Motor neuron (in vitro differentiated cells): Measurements from ENCODE around the gene LGR4. TPM values are rescaled to one million over a fixed set of nuclear protein-coding genes. Genes with fewer than 3 reads are reported as not detected.

Experiments used
- ATAC-seq, 8 experiments: fragments of 200-7000 bp; cut with Tn5 transposase; replicated peaks in 6 of 8; 2 replicates each; pipeline ENCODE4 v1.8.0; 2021; ENCODE audit warnings: mild to moderate bottlenecking in 8 of 8, moderate library complexity in 8 of 8
- H3K27ac ChIP-seq, 2 donors: fragments of 250-450 bp; sonication (Bioruptor Pico); 2 replicates each; pipeline ENCODE4 v1.9.0; 2021; ENCODE audit warnings: antibody characterized with exemption in 2 of 2, mild to moderate bottlenecking in 2 of 2, moderate library complexity in 1 of 2
- H3K4me1 ChIP-seq, 2 donors: fragments of 250-450 bp; sonication (Bioruptor Pico); replicated peaks in 1 of 2; 2 replicates each; pipeline ENCODE4 v1.6.1; 2021; ENCODE audit warnings: antibody characterized with exemption in 2 of 2, mild to moderate bottlenecking in 2 of 2, moderate library complexity in 1 of 2
- H3K4me3 ChIP-seq, 5 donors: fragments of 250-450 bp; sonication (Bioruptor Pico); 2 replicates each; pipeline ENCODE4 v1.9.0; 2021; ENCODE audit warnings: antibody characterized with exemption in 5 of 5, mild to moderate bottlenecking in 5 of 5, moderate library complexity in 4 of 5
- WGBS, 10 experiments: fragments of 450-650 bp; shearing (Covaris generic); methylation state at CpG; one replicate each; pipeline ENCODE4 v1.0.0; 2022; 5-methylcytosine and 5-hydroxymethylcytosine counted together
- in situ Hi-C, 9 experiments: fragments of 400-800 bp; cut with MboI; loops; one replicate each; pipeline ENCODE4 v1.15.0; 2021; ENCODE audit warnings: low sequenced_read_pairs in 9 of 9, low pct_unique_long_range_greater_than_20kb in 2 of 9; ENCODE audit not compliant: unreplicated experiment in 9 of 9
- total RNA-seq, 8 experiments: library from RNA; unstranded; fragments of 300-600 nt; gene quantifications; 2 replicates each; pipeline versions ENCODE4 v1.2.3 to v1.2.4, GENCODE V29; 2022

LGR4 gene
- total RNA-seq, 8 experiments from 2014 or later: 22.3 to 79.2 (median 36.7) TPM

- in situ Hi-C loops: loop anchor here in 2 of 9 experiments (10.0 to 25.0 kb wide), 2 partner anchors 103 to 281 kb away; partner anchors contain the start of gene CCDC34 (in 1 of the 2)
- H3K27ac ChIP-seq: no peak overlapping the region
- H3K4me1 ChIP-seq: peaks cover 41 to 46% of the 10 kb centered on the region in 2 donors
- 16 to 82% (median 39%) methylated on average over 1 to 3 of the region's 3 CpGs; no CpG with 5 or more reads in 1 of the 10 experiments for WGBS, 10 experiments
- H3K4me3 ChIP-seq: no peak overlapping the region
- ATAC-seq: peak in 1 of 8 experiments; percentile 17
Observed at GRCh38 chr11:27465629-27466028, 7.0 kb downstream of the LGR4 start.

GRCh38 chr11:27464909-27465308 is 7.7 kb downstream of the LGR4 start:
- WGBS, 10 experiments: 0 to 100% (median 88%) methylated on average over 1 to 2 of the region's 2 CpGs; no CpG with 5 or more reads in 2 of the 10 experiments
- peak overlapping the region in 1 of 2 donors; percentile 4 for H3K27ac ChIP-seq
- ATAC-seq: peak in 1 of 8 experiments; percentile 58
- in situ Hi-C loops: loop anchor here in 2 of 9 experiments (10.0 to 25.0 kb wide), 2 partner anchors 103 to 280 kb away; partner anchors contain the start of gene CCDC34 (in 1 of the 2)
- H3K4me3 ChIP-seq: no peak overlapping the region
- peaks cover 44 to 53% of the 10 kb centered on the region in 2 donors for H3K4me1 ChIP-seq

- 50 to 94% (median 83%) methylated on average over 1 to 2 of the region's 2 CpGs; no CpG with 5 or more reads in 5 of the 10 experiments for WGBS, 10 experiments
- peak in 4 of 8 experiments; percentile 16 to 63 (median 30) for ATAC-seq
- H3K4me1 ChIP-seq: peaks cover 45 to 54% of the 10 kb centered on the region in 2 donors
- in situ Hi-C loops: loop anchor here in 2 of 9 experiments (10.0 to 25.0 kb wide), 2 partner anchors 102 to 279 kb away; partner anchors contain the start of gene CCDC34 (in 1 of the 2)
- H3K27ac ChIP-seq: no peak overlapping the region
- H3K4me3 ChIP-seq: no peak overlapping the region
Observed at GRCh38 chr11:27464289-27464696, 8.3 kb downstream of the LGR4 start.

GRCh38 chr11:27462543-27462942 is 10.0 kb downstream of the LGR4 start:
- no peak overlapping the region for H3K4me3 ChIP-seq
- H3K27ac ChIP-seq: no peak overlapping the region
- in situ Hi-C loops: loop anchor here in 2 of 9 experiments (10.0 to 25.0 kb wide), 2 partner anchors 100 to 278 kb away; partner anchors contain the start of gene CCDC34 (in 1 of the 2)
- no peak for ATAC-seq
- WGBS, 10 experiments: 48 to 83% (median 67%) methylated on average over 3 to 5 of the region's 5 CpGs; no CpG with 5 or more reads in 2 of the 10 experiments
- peaks cover 42 to 49% of the 10 kb centered on the region in 2 donors for H3K4me1 ChIP-seq

GRCh38 chr11:27460158-27460978 is 12.2 kb downstream of the LGR4 start:
- Histone ChIP-seq H3K27ac (peak overlapping the region; percentile 46 to 57), H3K4me3 (no peak overlapping the region), H3K4me1 (peaks cover 31 to 63% of the 10 kb centered on the region in 2 donors)
- in situ Hi-C loops: loop anchor here in 2 of 9 experiments (10.0 to 25.0 kb wide), 2 partner anchors 98 to 276 kb away; partner anchors contain the start of gene CCDC34 (in 1 of the 2)
- WGBS, 10 experiments: 0 to 100% (median 14%) methylated on average over 1 to 4 of the region's 5 CpGs; no CpG with 5 or more reads in 1 of the 10 experiments
- peak in 5 of 8 experiments; percentile 80 to 93 (median 85) for ATAC-seq

- peaks cover 25 to 54% of the 10 kb centered on the region in 2 donors for H3K4me1 ChIP-seq
- no peak for ATAC-seq
- WGBS, 10 experiments: 25 to 90% (median 72%) methylated on average over 1 to 5 of the region's 6 CpGs; no CpG with 5 or more reads in 2 of the 10 experiments
- in situ Hi-C loops: loop anchor here in 1 of 9 experiments (25.0 kb wide), 1 partner anchor 97 kb away; the partner anchor contains the start of gene CCDC34
- H3K4me3 ChIP-seq: no peak overlapping the region
- peak overlapping the region; percentile 46 to 57 for H3K27ac ChIP-seq
Observed at GRCh38 chr11:27459191-27459590, 13.4 kb downstream of the LGR4 start.

GRCh38 chr11:27458182-27458581 is 14.4 kb downstream of the LGR4 start:
- Histone ChIP-seq H3K27ac (no peak overlapping the region), H3K4me1 (peaks cover 25 to 50% of the 10 kb centered on the region in 2 donors), H3K4me3 (no peak overlapping the region)
- ATAC-seq: no peak
- 94 to 100% (median 98%) methylated on average over 1 to 2 of the region's 2 CpGs; no CpG with 5 or more reads in 2 of the 10 experiments for WGBS, 10 experiments
- in situ Hi-C loops: loop anchor here in 1 of 9 experiments (25.0 kb wide), 1 partner anchor 96 kb away; the partner anchor contains the start of gene CCDC34

GRCh38 chr11:27456795-27457329 is 15.7 kb downstream of the LGR4 start:
- in situ Hi-C loops: loop anchor here in 1 of 9 experiments (25.0 kb wide), 1 partner anchor 95 kb away; the partner anchor contains the start of gene CCDC34
- ATAC-seq: no peak
- H3K4me3 ChIP-seq: no peak overlapping the region
- H3K27ac ChIP-seq: no peak overlapping the region
- peaks cover 25 to 42% of the 10 kb centered on the region in 2 donors for H3K4me1 ChIP-seq

- peak in 2 of 8 experiments; percentile 8 to 36 for ATAC-seq
- in situ Hi-C loops: loop anchor here in 1 of 9 experiments (25.0 kb wide), 1 partner anchor 94 kb away; the partner anchor contains the start of gene CCDC34
- WGBS, 10 experiments: 5 to 50% (median 30%) methylated on average over 1 to 2 of the region's 2 CpGs; no CpG with 5 or more reads in 2 of the 10 experiments
- H3K4me1 ChIP-seq: peaks cover 28 to 39% of the 10 kb centered on the region in 2 donors
- no peak overlapping the region for H3K4me3 ChIP-seq
- H3K27ac ChIP-seq: peak overlapping the region in 1 of 2 donors; percentile 18
Observed at GRCh38 chr11:27456140-27456794, 16.3 kb downstream of the LGR4 start.

- ATAC-seq: no peak
- in situ Hi-C loops: loop anchor here in 1 of 9 experiments (25.0 kb wide), 1 partner anchor 93 kb away; the partner anchor contains the start of gene CCDC34
- no peak overlapping the region for H3K27ac ChIP-seq
- H3K4me3 ChIP-seq: no peak overlapping the region
- 79 to 100% (median 95%) methylated on average over 2 to 4 of the region's 4 CpGs; no CpG with 5 or more reads in 2 of the 10 experiments for WGBS, 10 experiments
- peaks cover 26 to 37% of the 10 kb centered on the region in 2 donors for H3K4me1 ChIP-seq
Observed at GRCh38 chr11:27455667-27456066, 16.9 kb downstream of the LGR4 start.

GRCh38 chr11:27453701-27454100 is 18.9 kb downstream of the LGR4 start:
- ATAC-seq: no peak
- no peak overlapping the region for H3K4me3 ChIP-seq
- 86 to 100% (median 100%) methylated on average over 1 of the region's 1 CpG; no CpG with 5 or more reads in 1 of the 10 experiments for WGBS, 10 experiments
- in situ Hi-C loops: loop anchor here in 1 of 9 experiments (25.0 kb wide), 1 partner anchor 91 kb away; the partner anchor contains the start of gene CCDC34
- H3K27ac ChIP-seq: no peak overlapping the region
- peaks cover 8 to 21% of the 10 kb centered on the region in 2 donors for H3K4me1 ChIP-seq

- in situ Hi-C loops: loop anchor here in 1 of 9 experiments (25.0 kb wide), 1 partner anchor 90 kb away; the partner anchor contains the start of gene CCDC34
- H3K27ac ChIP-seq: no peak overlapping the region
- H3K4me3 ChIP-seq: no peak overlapping the region
- 25 to 100% (median 80%) methylated on average over 1 to 3 of the region's 3 CpGs; no CpG with 5 or more reads in 3 of the 10 experiments for WGBS, 10 experiments
- ATAC-seq: peak in 1 of 8 experiments; percentile 42
- peaks cover 8 to 17% of the 10 kb centered on the region in 2 donors for H3K4me1 ChIP-seq
Observed at GRCh38 chr11:27452147-27452546, 20.4 kb downstream of the LGR4 start.
